HepG2 (cell line): Measurements from ENCODE around the gene DAG1. TPM values are rescaled to one million over a fixed set of nuclear protein-coding genes. Genes with fewer than 3 reads are reported as not detected.

Experiments
- FOXM1 ChIP-seq: sonication (generic); formaldehyde crosslinking; IDR thresholded peaks from 2 replicates; pipeline ENCODE4 v1.5.0; 2020; ENCODE audit warnings: missing genetic modification reagents
- HNRNPUL1 ChIP-seq: fragments of 200-400 bp; formaldehyde crosslinking; IDR thresholded peaks from 2 replicates; pipeline ENCODE4 v1.6.1; 2017; ENCODE audit warnings: low read depth, mild to moderate bottlenecking, low read length, moderate library complexity
- IKZF4 ChIP-seq: sonication (generic); formaldehyde crosslinking; IDR thresholded peaks from 2 replicates; pipeline ENCODE4 v1.5.1; 2020; ENCODE audit warnings: borderline replicate concordance, mild to moderate bottlenecking, low read depth, missing genetic modification reagents; ENCODE audit errors: not compliant biosample characterization
- IRF9 ChIP-seq: sonication (generic); formaldehyde crosslinking; IDR thresholded peaks from 2 replicates; pipeline ENCODE4 v1.8.0; 2022; ENCODE audit warnings: missing genetic modification reagents, mild to moderate bottlenecking, borderline replicate concordance
- MAF1 ChIP-seq: sonication (generic); formaldehyde crosslinking; IDR thresholded peaks from 2 replicates; pipeline ENCODE4 v1.5.0; 2020; ENCODE audit warnings: missing genetic modification reagents, borderline replicate concordance
- MXI1 ChIP-seq: IDR thresholded peaks from 3 replicates; pipeline ENCODE4 v1.6.1; 2012; ENCODE audit warnings: low read depth, low read length, inconsistent platforms, borderline replicate concordance
- NFATC3 ChIP-seq: sonication (generic); formaldehyde crosslinking; IDR thresholded peaks from 2 replicates; pipeline ENCODE4 v1.5.1; 2020; ENCODE audit warnings: mild to moderate bottlenecking, missing genetic modification reagents
- NFIB ChIP-seq: sonication (generic); formaldehyde crosslinking; IDR thresholded peaks from 2 replicates; pipeline ENCODE4 v1.9.0; 2021; ENCODE audit warnings: missing genetic modification reagents, mild to moderate bottlenecking, borderline replicate concordance
- PHF8 ChIP-seq: sonication (generic); formaldehyde crosslinking; IDR thresholded peaks from 2 replicates; pipeline ENCODE4 v1.5.0; 2020; ENCODE audit warnings: missing genetic modification reagents
- POLR2A ChIP-seq, 2 experiments: IDR thresholded peaks; 2 replicates each; pipeline ENCODE4 v1.6.1; 2011; ENCODE audit warnings: low read depth in 2 of 2, low read length in 2 of 2, mild to moderate bottlenecking in 1 of 2, moderate library complexity in 1 of 2; ENCODE audit not compliant: insufficient read depth in 1 of 2
- RAD51 ChIP-seq: fragments of 450-650 bp; IDR thresholded peaks from 2 replicates; pipeline ENCODE4 v1.6.1; 2016; ENCODE audit warnings: borderline replicate concordance
- RBM22 ChIP-seq: fragments of 200-400 bp; formaldehyde crosslinking; optimal IDR thresholded peaks from 2 replicates; pipeline ENCODE3; 2017; ENCODE audit warnings: mild to moderate bottlenecking, low read length, moderate library complexity
- TAF1 ChIP-seq: sonication (generic); formaldehyde crosslinking; IDR thresholded peaks from 2 replicates; pipeline ENCODE4 v1.4.0; 2020; ENCODE audit warnings: missing genetic modification reagents
- TBL1XR1 ChIP-seq: fragments of 150-350 bp; IDR thresholded peaks from 2 replicates; pipeline ENCODE4 v1.6.1; 2014; ENCODE audit warnings: borderline replicate concordance, low read length; ENCODE audit not compliant: partially characterized antibody
- TOPORS ChIP-seq: sonication (generic); formaldehyde crosslinking; IDR thresholded peaks from 2 replicates; pipeline ENCODE4 v1.8.0; 2023; ENCODE audit warnings: mild to moderate bottlenecking, missing genetic modification reagents
- ZBTB34 ChIP-seq: sonication (generic); formaldehyde crosslinking; IDR thresholded peaks from 2 replicates; pipeline ENCODE4 v1.8.0; 2022; ENCODE audit warnings: mild to moderate bottlenecking, missing genetic modification reagents
- ZFP91 ChIP-seq: sonication (generic); formaldehyde crosslinking; IDR thresholded peaks from 2 replicates; pipeline ENCODE4 v1.9.0; 2022; ENCODE audit warnings: missing genetic modification reagents, mild to moderate bottlenecking, borderline replicate concordance
- ZFYVE20 ChIP-seq: sonication (generic); formaldehyde crosslinking; IDR thresholded peaks from 2 replicates; pipeline ENCODE4 v1.8.0; 2023; ENCODE audit warnings: low read depth, mild to moderate bottlenecking, moderate library complexity, missing genetic modification reagents, borderline replicate concordance
- ZMAT3 ChIP-seq: sonication (generic); formaldehyde crosslinking; conservative IDR thresholded peaks from 2 replicates; pipeline ENCODE4 v1.7.0; 2021; ENCODE audit warnings: missing genetic modification reagents
- ZNF331 ChIP-seq: sonication (generic); formaldehyde crosslinking; IDR thresholded peaks from 2 replicates; pipeline ENCODE4 v1.4.0; 2020; ENCODE audit warnings: missing genetic modification reagents
- ZNF335 ChIP-seq: sonication (generic); formaldehyde crosslinking; IDR thresholded peaks from 2 replicates; pipeline ENCODE4 v1.4.0; 2020; ENCODE audit warnings: missing genetic modification reagents
- ZNF598 ChIP-seq: sonication (generic); formaldehyde crosslinking; IDR thresholded peaks from 2 replicates; pipeline ENCODE4 v1.5.1; 2020; ENCODE audit warnings: mild to moderate bottlenecking, missing genetic modification reagents, borderline replicate concordance
- ZNF605 ChIP-seq: sonication (generic); formaldehyde crosslinking; IDR thresholded peaks from 2 replicates; pipeline ENCODE4 v1.8.0; 2022; ENCODE audit warnings: mild to moderate bottlenecking, missing genetic modification reagents
- ZNF629 ChIP-seq: sonication (generic); formaldehyde crosslinking; conservative IDR thresholded peaks from 2 replicates; pipeline ENCODE4 v1.5.0; 2020; ENCODE audit warnings: missing genetic modification reagents
- ZNF639 ChIP-seq: conservative IDR thresholded peaks from 2 replicates; pipeline ENCODE4 v1.6.1; 2018; ENCODE audit warnings: missing genetic modification reagents
- ZNF775 ChIP-seq: sonication (generic); formaldehyde crosslinking; IDR thresholded peaks from 2 replicates; pipeline ENCODE4 v1.4.0; 2020; ENCODE audit warnings: missing genetic modification reagents, mild to moderate bottlenecking, moderate library complexity, borderline replicate concordance
- polyA plus RNA-seq, 8 experiments: library from polyadenylated mRNA; depleted of rRNA in 3 of 8; stranded (reverse) in 7 of 8; unstranded in 1 of 8; fragments of >200 nt; fragmentation: Illumina TruSeq in 4 of 8; extraction: Trizol in 4 of 8; gene quantifications; 2 replicates each; pipeline versions ENCODE4 v1.2.1 to v1.2.3, GENCODE V29; 2011 to 2016; ENCODE audit warnings: low read depth in 4 of 8, missing spikeins in 1 of 8, mixed read lengths in 1 of 8; ENCODE audit not compliant: insufficient read depth in 1 of 8
- total RNA-seq, 5 experiments: library from RNA; depleted of rRNA; stranded (reverse); fragments of >200 nt; fragmentation: Illumina TruSeq; extraction: Trizol; gene quantifications; 2 replicates each; pipeline ENCODE4 v1.2.3, GENCODE V29; 2016; ENCODE audit warnings: low read depth in 1 of 5

DAG1 gene
- total and polyA plus RNA-seq, 2 of the 13 experiments (the other 11 are each of a cell fraction or from before 2014, with no cell fraction given): 47.3 to 50.4 TPM

DNA sequence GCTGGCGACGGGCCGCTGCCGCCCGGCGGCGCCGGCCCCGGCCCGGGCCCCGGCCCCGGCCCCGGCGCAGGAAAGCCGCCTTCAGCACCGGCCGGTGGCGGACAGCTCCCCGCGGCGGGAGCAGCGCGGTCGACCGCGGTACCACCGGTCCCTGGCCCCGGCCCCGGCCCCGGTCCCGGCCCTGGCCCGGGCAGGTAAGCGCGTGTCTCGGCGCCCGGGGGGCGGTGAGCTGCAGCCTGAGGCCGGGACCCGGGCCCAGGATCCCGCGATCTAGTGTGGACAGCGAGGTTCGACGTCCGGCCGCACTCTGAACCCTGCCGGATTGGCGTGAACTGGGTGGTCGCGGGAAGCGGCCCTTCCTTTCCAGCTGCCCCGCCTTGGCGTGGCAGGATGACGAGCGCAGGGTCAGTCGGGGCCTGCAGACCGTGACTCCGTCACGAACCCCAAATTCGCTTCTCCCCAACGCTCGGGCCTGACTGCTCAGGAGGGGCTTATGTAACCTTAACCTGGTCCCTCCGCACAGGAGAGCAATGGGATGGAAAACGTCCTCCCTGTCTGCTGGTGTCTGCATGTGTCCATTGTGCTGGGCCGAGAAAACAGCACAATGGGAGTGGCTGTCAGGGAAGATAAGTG, 84.7 kb downstream of the DAG1 start (continued):
- TF ChIP-seq ZNF775 (no peak), ZNF629 (no peak), MXI1 (peak; percentile 84; the same call in 2 of the 3 replicates), ZNF335 (no peak), POLR2A (IDR thresholded peaks at IDR 0.05; ENCODE audit: insufficient read depth in 1 of 2, low read depth in 2 of 2, low read length in 2 of 2) (no peak), RBM22 (no peak), FOXM1 (no peak; the same call in 1 of the 2 replicates), TBL1XR1 (no peak), HNRNPUL1 (no peak), ZNF598 (CRISPR knock-in tag) (peak; percentile 58; the same call in 1 of the 2 replicates), NFIB (CRISPR knock-in tag) (no peak), ZMAT3 (peak; percentile 94), TOPORS (CRISPR knock-in tag) (no peak; the same call in 1 of the 2 replicates), ZNF331 (CRISPR knock-in tag) (peak; percentile 26; the same call in 1 of the 2 replicates), MAF1 (CRISPR knock-in tag) (no peak), RAD51 (no peak), IRF9 (CRISPR knock-in tag) (no peak), TAF1 (no peak), ZNF605 (no peak), IKZF4 (CRISPR knock-in tag) (no peak), NFATC3 (CRISPR knock-in tag) (no peak), ZBTB34 (CRISPR knock-in tag) (no peak), ZFYVE20 (CRISPR knock-in tag) (peak; percentile 80; the same call in 1 of the 2 replicates), ZNF639 (CRISPR knock-in tag) (0 out of 2 replicates have a peak, but pooled peaks have one; percentile 12), ZFP91 (CRISPR knock-in tag) (0 out of 2 replicates have a peak, but pooled peaks have one; percentile 31), PHF8 (CRISPR knock-in tag) (no peak; the same call in none of the 2 replicates)
